CD14-positive monocyte (primary cell): ENCODE data around the gene SPART. TPM values are rescaled to one million over a fixed set of nuclear protein-coding genes. Genes with fewer than 3 reads are reported as not detected.

ENCODE experiments used
- DNase-seq, 3 donors: peaks; one replicate each; pipeline ENCODE4 v3.0.0-alpha.2; 2011 to 2022
- H2AFZ ChIP-seq: 2 replicates; pipeline ENCODE4 v1.6.0; 2012; ENCODE audit warnings: mild to moderate bottlenecking, low read depth, low read length, inconsistent platforms; ENCODE audit not compliant: insufficient read depth, poor library complexity, severe bottlenecking
- H3K27ac ChIP-seq, 2 donors: 1 replicate in 1 of 2; 2 replicates in 1 of 2; pipeline ENCODE4 v1.5.1; 2012 to 2013; ENCODE audit warnings: low read length in 2 of 2, control low read depth in 1 of 2, inconsistent platforms in 1 of 2, low read depth in 1 of 2, mild to moderate bottlenecking in 1 of 2
- H3K27me3 ChIP-seq, 2 donors: one replicate each; pipeline versions ENCODE4 v1.6.0 to v1.6.1; 2011 to 2013; ENCODE audit warnings: low read length in 2 of 2; ENCODE audit not compliant: control insufficient read depth in 2 of 2, insufficient read depth in 2 of 2
- H3K36me3 ChIP-seq, 2 donors: replicated peaks in 1 of 2; 1 replicate in 1 of 2; 2 replicates in 1 of 2; pipeline versions ENCODE4 v1.5.1 to v1.6.1; 2012 to 2013; ENCODE audit warnings: low read length in 2 of 2, control low read depth in 1 of 2, inconsistent platforms in 1 of 2, mild to moderate bottlenecking in 1 of 2; ENCODE audit not compliant: insufficient read depth in 2 of 2, control insufficient read depth in 1 of 2
- H3K4me1 ChIP-seq, 2 donors: 1 replicate in 1 of 2; 2 replicates in 1 of 2; pipeline versions ENCODE4 v1.5.1 to v1.6.1; 2012 to 2013; ENCODE audit warnings: low read length in 2 of 2, control low read depth in 1 of 2, inconsistent platforms in 1 of 2, mild to moderate bottlenecking in 1 of 2, moderate library complexity in 1 of 2; ENCODE audit not compliant: insufficient read depth in 2 of 2, control insufficient read depth in 1 of 2
- H3K4me2 ChIP-seq: replicated peaks from 2 replicates; pipeline ENCODE3; 2012; ENCODE audit warnings: low read length, moderate library complexity, mild to moderate bottlenecking; ENCODE audit not compliant: poor library complexity, severe bottlenecking; ENCODE audit errors: extremely low read depth
- H3K4me3 ChIP-seq, 3 experiments: fragments of 200-600 bp in 1 of 3; sonication (generic) in 1 of 3; replicated peaks in 1 of 3; 1 replicate in 2 of 3; 2 replicates in 1 of 3; pipeline ENCODE4 v1.5.1; 2011 to 2013; ENCODE audit warnings: low read length in 3 of 3, mild to moderate bottlenecking in 3 of 3, control low read depth in 2 of 3, low read depth in 2 of 3, inconsistent platforms in 1 of 3, moderate library complexity in 1 of 3
- H3K79me2 ChIP-seq: 2 replicates; pipeline ENCODE4 v1.6.0; 2012; ENCODE audit warnings: mild to moderate bottlenecking, control low read depth, inconsistent platforms, low read length, moderate library complexity; ENCODE audit not compliant: insufficient read depth
- H3K9ac ChIP-seq: 2 replicates; pipeline ENCODE4 v1.6.0; 2017; ENCODE audit warnings: low read length, mild to moderate bottlenecking; ENCODE audit not compliant: insufficient read depth, poor library complexity, severe bottlenecking
- H3K9me3 ChIP-seq, 2 donors: replicated peaks in 1 of 2; 1 replicate in 1 of 2; 2 replicates in 1 of 2; pipeline versions ENCODE4 v1.5.1 to v1.6.1; 2012 to 2013; ENCODE audit warnings: low read length in 2 of 2, control low read depth in 1 of 2; ENCODE audit not compliant: control insufficient read depth in 1 of 2, insufficient read depth in 1 of 2
- H4K20me1 ChIP-seq: 2 replicates; pipeline ENCODE4 v1.6.0; 2012; ENCODE audit warnings: mild to moderate bottlenecking, low read length, control low read depth, moderate library complexity; ENCODE audit not compliant: insufficient read depth
- H3K27ac Mint-ChIP-seq, 7 donors: one replicate each; pipeline ENCODE4 v1.8.0; 2020; ENCODE audit warnings: mild to moderate bottlenecking in 7 of 7, mixed read lengths in 7 of 7, moderate library complexity in 6 of 7, inconsistent platforms in 2 of 7
- H3K27me3 Mint-ChIP-seq, 3 donors: one replicate each; pipeline ENCODE4 v1.8.0; 2021 to 2022; ENCODE audit warnings: low read depth in 3 of 3, mild to moderate bottlenecking in 3 of 3, mixed read lengths in 3 of 3, moderate library complexity in 3 of 3, inconsistent platforms in 1 of 3
- H3K36me3 Mint-ChIP-seq, 2 donors: one replicate each; pipeline ENCODE4 v1.8.0; 2020; ENCODE audit warnings: mixed read lengths in 2 of 2, inconsistent platforms in 1 of 2, mild to moderate bottlenecking in 1 of 2
- H3K4me1 Mint-ChIP-seq: one replicate; pipeline ENCODE4 v1.8.0; 2020; ENCODE audit warnings: mild to moderate bottlenecking, mixed read lengths
- H3K4me3 Mint-ChIP-seq, 2 donors: one replicate each; pipeline ENCODE4 v1.8.0; 2020; ENCODE audit warnings: mild to moderate bottlenecking in 2 of 2, mixed read lengths in 2 of 2, moderate library complexity in 1 of 2
- H3K9me3 Mint-ChIP-seq, 7 donors: one replicate each; pipeline ENCODE4 v1.8.0; 2020 to 2022; ENCODE audit warnings: mixed read lengths in 7 of 7, mild to moderate bottlenecking in 6 of 7, moderate library complexity in 6 of 7, inconsistent platforms in 2 of 7
- WGBS: methylation state at CpG from one replicate; pipeline ENCODE4 v1.1.5; 2013; ENCODE audit warnings: missing lambda C conversion rate; ENCODE audit not compliant: insufficient coverage; 5-methylcytosine and 5-hydroxymethylcytosine counted together
- intact Hi-C, 2 donors: fragments of 100-400 bp; cut with micrococcal nuclease; formaldehyde crosslinking; loops; one replicate each; pipeline versions ENCODE4 v1.15.0 to v1.15.1; 2023
- polyA plus RNA-seq, 3 donors: library from polyadenylated mRNA; depleted of rRNA in 1 of 3; unstranded in 2 of 3; stranded (reverse) in 1 of 3; fragments of 300-500 nt in 2 of 3; fragments of >200 nt in 1 of 3; fragmentation: Illumina TruSeq in 2 of 3; gene quantifications; 1 replicate in 2 of 3; 2 replicates in 1 of 3; pipeline ENCODE4 v1.2.3, GENCODE V29; 2012 to 2021
- TF ChIP-seq, protein P1 (sequence below): fragments of 200-600 bp; IDR thresholded peaks from one replicate; pipeline ENCODE4 v1.8.0; 2022; ENCODE audit warnings: antibody characterized with exemption, mild to moderate bottlenecking

Gene SPART
- polyA plus RNA-seq, 3 donors = 24.4 to 37.0 (median 29.8) TPM

DNA sequence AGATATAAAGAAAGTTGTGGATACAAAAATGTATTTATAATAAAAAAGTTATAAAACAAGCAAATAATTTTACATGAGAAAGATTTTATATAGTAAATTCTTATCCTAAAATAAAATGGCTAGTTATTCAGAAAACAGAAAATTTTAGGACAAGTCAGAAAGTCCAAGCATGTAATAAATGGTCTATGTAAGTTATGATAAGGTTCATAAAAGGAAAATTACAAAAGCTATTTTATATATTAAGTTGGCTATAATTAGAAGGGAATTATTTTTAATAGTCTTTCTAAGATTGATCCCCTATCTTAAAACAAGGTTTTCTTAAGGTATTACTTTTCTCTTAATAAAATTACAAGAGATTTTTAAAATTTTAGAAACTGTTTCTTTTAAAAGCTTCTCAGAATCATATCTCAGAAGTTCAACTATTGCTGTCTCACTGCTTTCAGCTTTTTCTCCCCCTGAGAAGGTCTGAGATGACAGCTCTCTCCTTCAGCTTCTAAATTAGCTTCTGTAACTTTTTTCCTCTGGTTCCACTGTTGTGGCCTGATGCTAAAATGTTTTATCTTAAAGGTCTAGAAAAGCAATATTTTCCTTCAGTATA, 57.3 kb downstream of the SPART start:
- Mint-ChIP-seq H3K27me3 (peaks cover 0 to 2% (median 1%) of the 10 kb centered on the region in 3 donors), H3K9me3 (peaks cover 3 to 22% (median 12%) of the 10 kb centered on the region in 7 donors), H3K4me1 (no peaks in the 10 kb centered on the region), H3K36me3 (no peaks in the 10 kb centered on the region), H3K27ac (no peak overlapping the region), H3K4me3 (no peak overlapping the region)
- Histone ChIP-seq H3K4me1 (no peaks in the 10 kb centered on the region), H3K36me3 (no peaks in the 10 kb centered on the region), H3K4me3 (no peak overlapping the region), H3K27ac (no peak overlapping the region), H2AFZ (no peak overlapping the region), H3K9ac (no peak overlapping the region), H3K9me3 (peaks cover 5 to 10% of the 10 kb centered on the region in 2 donors), H3K79me2 (no peaks in the 10 kb centered on the region), H4K20me1 (no peaks in the 10 kb centered on the region), H3K4me2 (no peak overlapping the region), H3K27me3 (no peaks in the 10 kb centered on the region)
- DNase-seq = no peak
- intact Hi-C loops = loop anchor here in 1 of 2 donors (10.0 kb wide), 1 partner anchor 446 kb away; no protein-coding TSS in a partner anchor
- TF ChIP-seq, protein P1, sequence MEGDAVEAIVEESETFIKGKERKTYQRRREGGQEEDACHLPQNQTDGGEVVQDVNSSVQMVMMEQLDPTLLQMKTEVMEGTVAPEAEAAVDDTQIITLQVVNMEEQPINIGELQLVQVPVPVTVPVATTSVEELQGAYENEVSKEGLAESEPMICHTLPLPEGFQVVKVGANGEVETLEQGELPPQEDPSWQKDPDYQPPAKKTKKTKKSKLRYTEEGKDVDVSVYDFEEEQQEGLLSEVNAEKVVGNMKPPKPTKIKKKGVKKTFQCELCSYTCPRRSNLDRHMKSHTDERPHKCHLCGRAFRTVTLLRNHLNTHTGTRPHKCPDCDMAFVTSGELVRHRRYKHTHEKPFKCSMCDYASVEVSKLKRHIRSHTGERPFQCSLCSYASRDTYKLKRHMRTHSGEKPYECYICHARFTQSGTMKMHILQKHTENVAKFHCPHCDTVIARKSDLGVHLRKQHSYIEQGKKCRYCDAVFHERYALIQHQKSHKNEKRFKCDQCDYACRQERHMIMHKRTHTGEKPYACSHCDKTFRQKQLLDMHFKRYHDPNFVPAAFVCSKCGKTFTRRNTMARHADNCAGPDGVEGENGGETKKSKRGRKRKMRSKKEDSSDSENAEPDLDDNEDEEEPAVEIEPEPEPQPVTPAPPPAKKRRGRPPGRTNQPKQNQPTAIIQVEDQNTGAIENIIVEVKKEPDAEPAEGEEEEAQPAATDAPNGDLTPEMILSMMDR = no peak

DNA sequence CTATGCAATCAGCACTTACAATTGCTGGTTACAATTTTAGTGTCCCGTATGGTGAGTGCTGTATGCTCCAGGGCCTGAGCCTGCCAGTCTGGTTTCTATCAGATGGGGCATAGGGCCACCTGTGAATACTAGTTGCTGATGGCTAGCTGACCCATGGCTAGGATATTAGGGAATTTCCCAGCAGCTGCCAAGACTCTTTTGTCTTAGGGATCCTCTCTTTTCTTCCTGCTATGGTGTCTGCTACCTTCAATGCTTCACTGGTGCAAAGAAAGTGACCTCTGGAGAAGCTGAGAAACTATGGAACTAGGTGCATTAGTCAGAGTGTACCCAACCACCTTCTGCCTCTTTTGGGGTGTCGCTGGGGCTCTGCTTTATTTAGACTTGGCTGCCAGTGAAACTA, 60.2 kb downstream of the SPART start:
- intact Hi-C loops = loop anchor here in 1 of 2 donors (10.0 kb wide), 1 partner anchor 449 kb away; no protein-coding TSS in a partner anchor
- no peak overlapping the region for H3K9ac ChIP-seq
- H3K27ac Mint-ChIP-seq = no peak overlapping the region
- no CpG with 5 or more reads among the region's 2 CpGs for WGBS
- H3K27ac ChIP-seq = no peak overlapping the region
- no peak overlapping the region for H3K4me2 ChIP-seq
- H3K4me3 Mint-ChIP-seq = no peak overlapping the region
- TF ChIP-seq, protein P1 = no peak
- no peaks in the 10 kb centered on the region for H4K20me1 ChIP-seq
- peaks cover 0 to 4% (median 1%) of the 10 kb centered on the region in 3 donors for H3K27me3 Mint-ChIP-seq
- H3K9me3 Mint-ChIP-seq = peaks cover 3 to 22% (median 12%) of the 10 kb centered on the region in 7 donors
- no peaks in the 10 kb centered on the region for H3K4me1 Mint-ChIP-seq
- H3K4me1 ChIP-seq = no peaks in the 10 kb centered on the region
- H2AFZ ChIP-seq = no peak overlapping the region
- no peaks in the 10 kb centered on the region for H3K36me3 Mint-ChIP-seq
- no peak for DNase-seq
- no peaks in the 10 kb centered on the region for H3K27me3 ChIP-seq
- peaks cover 5 to 10% of the 10 kb centered on the region in 2 donors for H3K9me3 ChIP-seq
- H3K36me3 ChIP-seq = no peaks in the 10 kb centered on the region
- H3K4me3 ChIP-seq = no peak overlapping the region
- H3K79me2 ChIP-seq = no peaks in the 10 kb centered on the region
